MCF 10A (cell line): Measurements from ENCODE around the gene TMEM30A. TPM values are rescaled to one million over a fixed set of nuclear protein-coding genes. Genes with fewer than 3 reads are reported as not detected.

Experiments
- BruUV-seq: library from RNA; stranded (reverse); fragments of 400-500 nt; replicated peaks from 2 replicates; lab custom pipeline; 2021; lab: Mats Ljungman, UMichigan
- CTCF ChIA-PET: fragments of 300-600 bp; sonication (Branson Sonifier 250); formaldehyde crosslinking; extraction: SDS; loops from one replicate; lab custom pipeline; 2021; ENCODE audit warnings: antibody characterized with exemption, inconsistent platforms; lab: Yijun Ruan, JAX
- POLR2A ChIA-PET: fragments of 300-600, 350-650 bp; sonication (Branson Sonifier 250); formaldehyde crosslinking; extraction: SDS; loops from one replicate; lab custom pipeline; 2020; ENCODE audit warnings: antibody characterized with exemption, inconsistent platforms; lab: Yijun Ruan, JAX
- DNase-seq: peaks from one replicate; pipeline ENCODE4 v3.0.0-alpha.2; 2018; ENCODE audit not compliant: unreplicated experiment
- H3K27ac Mint-ChIP-seq: one replicate; pipeline ENCODE4 v1.8.0; 2022; ENCODE audit warnings: mild to moderate bottlenecking, low read depth, mixed read lengths; ENCODE audit not compliant: unreplicated experiment
- H3K27me3 Mint-ChIP-seq: one replicate; pipeline ENCODE4 v1.8.0; 2022; ENCODE audit warnings: mixed read lengths; ENCODE audit not compliant: insufficient read depth, unreplicated experiment
- H3K36me3 Mint-ChIP-seq: one replicate; pipeline ENCODE4 v1.8.0; 2022; ENCODE audit warnings: mild to moderate bottlenecking, moderate library complexity, mixed read lengths; ENCODE audit not compliant: insufficient read depth, unreplicated experiment
- H3K4me1 Mint-ChIP-seq: one replicate; pipeline ENCODE4 v1.8.0; 2022; ENCODE audit warnings: mixed read lengths; ENCODE audit not compliant: insufficient read depth, unreplicated experiment
- H3K4me3 Mint-ChIP-seq: one replicate; pipeline ENCODE4 v1.8.0; 2022; ENCODE audit warnings: mild to moderate bottlenecking, moderate library complexity, mixed read lengths; ENCODE audit not compliant: unreplicated experiment
- H3K9me3 Mint-ChIP-seq: one replicate; pipeline ENCODE4 v1.8.0; 2022; ENCODE audit warnings: mixed read lengths; ENCODE audit not compliant: unreplicated experiment
- intact Hi-C: fragments of 100-400 bp; cut with micrococcal nuclease; formaldehyde crosslinking; loops from 2 replicates; pipeline ENCODE4 v1.14.1; 2022
- total RNA-seq: library from RNA; stranded (reverse); gene quantifications from 2 replicates; pipeline ENCODE4 v1.2.3, GENCODE V29; 2022
- TF ChIP-seq, protein P1 (sequence below): fragments of 200-600 bp; IDR thresholded peaks from one replicate; pipeline ENCODE4 v1.8.0; 2022; ENCODE audit warnings: antibody characterized with exemption, mild to moderate bottlenecking; ENCODE audit not compliant: unreplicated experiment

TMEM30A gene
- total RNA-seq, 1 experiment from 2014 or later = 53.7 TPM

DNA sequence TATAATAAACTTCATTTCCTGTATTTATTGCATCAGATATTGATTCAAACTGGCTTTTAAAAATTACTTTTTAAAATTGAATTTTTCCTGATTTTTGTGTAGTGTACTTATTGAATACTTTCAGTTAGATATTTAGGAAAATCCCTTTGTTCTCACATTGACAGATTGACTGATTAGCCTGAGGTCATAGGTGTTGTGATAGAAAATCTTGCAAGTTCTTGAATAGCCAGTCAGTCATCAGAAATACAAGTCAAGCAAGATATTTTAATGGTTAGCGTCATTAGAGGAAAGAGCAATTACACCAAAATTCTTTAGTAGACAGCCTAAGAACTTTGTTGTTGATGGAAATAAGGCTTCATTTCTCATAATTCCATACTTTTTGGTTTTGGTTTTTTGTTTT lies 3.4 kb upstream of the TMEM30A start:
- Mint-ChIP-seq H3K9me3 (no peaks in the 10 kb centered on the region), H3K4me3 (no peak overlapping the region), H3K27ac (no peak overlapping the region), H3K4me1 (peaks cover 11% of the 10 kb centered on the region), H3K36me3 (no peaks in the 10 kb centered on the region), H3K27me3 (no peaks in the 10 kb centered on the region)
- intact Hi-C loops = no loop called here
- DNase-seq = no peak
- no TSS peak for BruUV-seq
- ChIA-PET POLR2A (interaction anchor here (11.1 kb wide), 1 partner anchor 19 kb away, joined by 314 read pairs; no protein-coding TSS in a partner anchor), CTCF (no interaction called here)
- TF ChIP-seq, protein P1, sequence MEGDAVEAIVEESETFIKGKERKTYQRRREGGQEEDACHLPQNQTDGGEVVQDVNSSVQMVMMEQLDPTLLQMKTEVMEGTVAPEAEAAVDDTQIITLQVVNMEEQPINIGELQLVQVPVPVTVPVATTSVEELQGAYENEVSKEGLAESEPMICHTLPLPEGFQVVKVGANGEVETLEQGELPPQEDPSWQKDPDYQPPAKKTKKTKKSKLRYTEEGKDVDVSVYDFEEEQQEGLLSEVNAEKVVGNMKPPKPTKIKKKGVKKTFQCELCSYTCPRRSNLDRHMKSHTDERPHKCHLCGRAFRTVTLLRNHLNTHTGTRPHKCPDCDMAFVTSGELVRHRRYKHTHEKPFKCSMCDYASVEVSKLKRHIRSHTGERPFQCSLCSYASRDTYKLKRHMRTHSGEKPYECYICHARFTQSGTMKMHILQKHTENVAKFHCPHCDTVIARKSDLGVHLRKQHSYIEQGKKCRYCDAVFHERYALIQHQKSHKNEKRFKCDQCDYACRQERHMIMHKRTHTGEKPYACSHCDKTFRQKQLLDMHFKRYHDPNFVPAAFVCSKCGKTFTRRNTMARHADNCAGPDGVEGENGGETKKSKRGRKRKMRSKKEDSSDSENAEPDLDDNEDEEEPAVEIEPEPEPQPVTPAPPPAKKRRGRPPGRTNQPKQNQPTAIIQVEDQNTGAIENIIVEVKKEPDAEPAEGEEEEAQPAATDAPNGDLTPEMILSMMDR = no peak

GRCh38 chr6:75287424-75287823 lies 2.8 kb upstream of the TMEM30A start:
- no TSS peak for BruUV-seq
- H3K27ac Mint-ChIP-seq = no peak overlapping the region
- CTCF ChIA-PET = no interaction called here
- no peak for DNase-seq
- TF ChIP-seq, protein P1 = no peak
- no peaks in the 10 kb centered on the region for H3K36me3 Mint-ChIP-seq
- H3K27me3 Mint-ChIP-seq = no peaks in the 10 kb centered on the region
- no peaks in the 10 kb centered on the region for H3K9me3 Mint-ChIP-seq
- POLR2A ChIA-PET = interaction anchor here (0.6 to 11.1 kb wide), 2 partner anchors 9 to 18 kb away, joined by 3 to 314 read pairs; no protein-coding TSS in a partner anchor
- H3K4me1 Mint-ChIP-seq = peaks cover 11% of the 10 kb centered on the region
- intact Hi-C loops = no loop called here
- H3K4me3 Mint-ChIP-seq = no peak overlapping the region

DNA sequence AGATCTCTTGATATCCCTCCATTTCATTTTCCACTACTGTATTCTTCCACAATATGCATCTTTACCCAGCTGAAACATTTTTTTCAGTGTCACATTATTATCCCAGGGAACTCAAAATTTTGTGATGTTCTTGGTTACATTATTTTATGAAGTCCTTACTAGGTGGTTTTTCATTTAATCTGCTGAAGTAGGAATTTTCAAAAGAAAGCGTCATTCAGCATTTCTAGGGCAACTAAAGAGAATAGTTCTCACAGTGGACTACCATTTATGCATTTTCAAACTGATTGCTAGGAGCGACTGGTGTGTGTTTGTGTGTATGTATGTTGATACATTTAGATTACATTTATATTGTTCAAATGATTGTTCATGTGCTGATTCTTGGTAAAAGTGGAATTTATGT lies 2.4 kb upstream of the TMEM30A start:
- ChIA-PET CTCF (no interaction called here), POLR2A (interaction anchor here (0.6 to 11.1 kb wide), 3 partner anchors 17 to 255 kb away, joined by 4 to 314 read pairs (median 5); no protein-coding TSS in a partner anchor)
- intact Hi-C loops = no loop called here
- no TSS peak for BruUV-seq
- Mint-ChIP-seq H3K4me1 (peaks cover 11% of the 10 kb centered on the region), H3K4me3 (no peak overlapping the region), H3K27ac (no peak overlapping the region), H3K36me3 (no peaks in the 10 kb centered on the region), H3K27me3 (no peaks in the 10 kb centered on the region), H3K9me3 (no peaks in the 10 kb centered on the region)
- DNase-seq = no peak
- TF ChIP-seq, protein P1 = no peak

DNA sequence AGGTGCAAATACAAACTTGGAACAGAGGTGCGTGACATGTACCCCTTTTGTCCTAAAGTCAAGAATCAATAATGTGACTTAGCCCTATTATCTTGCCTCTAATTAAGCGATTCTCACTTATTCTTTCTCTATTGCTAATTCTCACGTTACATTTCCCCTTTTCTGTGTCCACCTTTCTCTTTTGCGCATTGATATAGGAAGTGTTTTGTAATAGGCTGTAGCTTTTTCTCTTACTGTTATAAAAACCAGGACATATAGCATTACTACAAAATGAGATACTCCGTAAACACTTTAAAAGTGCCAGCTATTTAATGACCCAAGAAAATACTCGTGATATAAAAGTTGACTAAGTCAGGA lies 669 bp upstream of the TMEM30A start:
- POLR2A ChIA-PET = interaction anchor here (0.6 to 11.1 kb wide), 23 partner anchors 9 to 1766 kb away, joined by 3 to 314 read pairs (median 5); partner anchors contain the start of genes COX7A2 and SENP6
- H3K4me3 Mint-ChIP-seq = no peak overlapping the region

More for the DNA sequence above, 669 bp upstream of the TMEM30A start:
- TSS peak; percentile 86 for BruUV-seq
- Mint-ChIP-seq H3K27ac (no peak overlapping the region), H3K27me3 (no peaks in the 10 kb centered on the region), H3K9me3 (no peaks in the 10 kb centered on the region), H3K4me1 (peaks cover 16% of the 10 kb centered on the region), H3K36me3 (no peaks in the 10 kb centered on the region)
- CTCF ChIA-PET = interaction anchor here (1.1 to 3.6 kb wide), 3 partner anchors 10 to 18 kb away, joined by 5 to 25 read pairs (median 6); no protein-coding TSS in a partner anchor
- intact Hi-C loops = loop anchor here (2.0 kb wide), 1 partner anchor 18 kb away; no protein-coding TSS in a partner anchor
- DNase-seq = peak; percentile 42
- TF ChIP-seq, protein P1 = no peak
